GM12878 (cell line): ENCODE data around the gene SCN8A. TPM values are rescaled to one million over a fixed set of nuclear protein-coding genes. Genes with fewer than 3 reads are reported as not detected.

Experiments
- ATAC-seq: fragments of 200-7000 bp; cut with Tn5 transposase; 3 replicates; pipeline ENCODE4 v1.9.1; 2020; ENCODE audit warnings: mild to moderate bottlenecking, moderate library complexity
- BruUV-seq: library from RNA; stranded (reverse); fragments of 400-500 nt; replicated peaks from 2 replicates; lab custom pipeline; 2021; lab: Mats Ljungman, UMichigan
- CTCF ChIA-PET: fragments of 300-600 bp; sonication (Branson Sonifier 250); formaldehyde crosslinking; extraction: SDS; loops from one replicate; lab custom pipeline; 2021; ENCODE audit warnings: inconsistent platforms; lab: Yijun Ruan, JAX
- POLR2A ChIA-PET: fragments of 350-600 bp; formaldehyde crosslinking; extraction: SDS; loops from one replicate; lab custom pipeline; 2021; ENCODE audit warnings: inconsistent platforms; lab: Charles Lee
- RAD21 ChIA-PET: fragments of 300-600 bp; sonication (Branson Sonifier 250); formaldehyde crosslinking; loops from one replicate; lab custom pipeline; 2023; ENCODE audit warnings: antibody characterized with exemption; ENCODE audit not compliant: unreplicated experiment; lab: Charles Lee
- SMC1A ChIA-PET: fragments of 300-600 bp; sonication (Branson Sonifier 250); formaldehyde crosslinking; loops from one replicate; lab custom pipeline; 2023; ENCODE audit not compliant: unreplicated experiment, uncharacterized antibody; lab: Charles Lee
- DNase-seq: peaks from one replicate; pipeline ENCODE4 v3.0.0-alpha.2; 2011; ENCODE audit warnings: low read depth, low spot score
- FAIRE-seq: peaks from 3 replicates; lab custom pipeline; 2011; peaks lifted over from hg19 to GRCh38; lab: Jason Lieb, UNC
- H2AFZ ChIP-seq: 2 replicates; pipeline ENCODE4 v1.6.0; 2011; ENCODE audit warnings: low read depth, low read length, control low read depth; ENCODE audit not compliant: control insufficient read depth
- H3K27ac ChIP-seq: 2 replicates; pipeline ENCODE4 v1.5.1; 2011; ENCODE audit warnings: control low read depth; ENCODE audit not compliant: control insufficient read depth, insufficient read depth
- H3K27me3 ChIP-seq, 2 experiments: replicated peaks in 1 of 2; 2 replicates each; pipeline versions ENCODE4 v1.6.0 to v1.6.1; 2011; ENCODE audit warnings: low read length in 1 of 2; ENCODE audit not compliant: control insufficient read depth in 2 of 2, insufficient read depth in 2 of 2
- H3K36me3 ChIP-seq, 2 experiments: 2 replicates each; pipeline ENCODE4 v1.5.1; 2011; ENCODE audit warnings: low read length in 1 of 2; ENCODE audit not compliant: control insufficient read depth in 2 of 2, insufficient read depth in 2 of 2
- H3K4me1 ChIP-seq: 2 replicates; pipeline ENCODE4 v1.6.1; 2011; ENCODE audit warnings: mild to moderate bottlenecking, low read length, moderate library complexity, mixed read lengths; ENCODE audit not compliant: control insufficient read depth, insufficient read depth
- H3K4me2 ChIP-seq: 2 replicates; pipeline ENCODE4 v1.6.0; 2011; ENCODE audit warnings: control low read depth; ENCODE audit not compliant: control insufficient read depth, insufficient read depth
- H3K4me3 ChIP-seq: fragments of 200-600 bp; sonication (generic); 2 replicates; pipeline ENCODE4 v1.5.1; 2016
- H3K79me2 ChIP-seq: 2 replicates; pipeline ENCODE4 v1.6.0; 2011; ENCODE audit warnings: low read length; ENCODE audit not compliant: control insufficient read depth, insufficient read depth
- H3K9ac ChIP-seq: 2 replicates; pipeline ENCODE4 v1.8.0; 2011; ENCODE audit warnings: low read length, control low read depth, mixed read lengths; ENCODE audit not compliant: control insufficient read depth, insufficient read depth
- H3K9me3 ChIP-seq: replicated peaks from 3 replicates; pipeline ENCODE4 v1.5.1; 2011; ENCODE audit warnings: mild to moderate bottlenecking, low read length; ENCODE audit not compliant: control insufficient read depth, insufficient read depth
- H4K20me1 ChIP-seq: 2 replicates; pipeline ENCODE4 v1.6.0; 2011; ENCODE audit not compliant: control insufficient read depth, insufficient read depth
- CBX3 ChIP-seq: fragments of 200-600 bp; sonication (generic); IDR thresholded peaks from 2 replicates; pipeline ENCODE4 v1.6.1; 2016; ENCODE audit warnings: low read depth, borderline replicate concordance
- EED ChIP-seq: sonication (generic); IDR thresholded peaks from 2 replicates; pipeline ENCODE4 v1.6.1; 2016; ENCODE audit warnings: antibody characterized with exemption, low read depth
- ELK1 ChIP-seq: IDR thresholded peaks from 2 replicates; pipeline ENCODE4 v1.6.1; 2012; ENCODE audit warnings: low read depth, low read length, improper control_type of control experiment
- EP300 ChIP-seq, 2 experiments: fragments of 150-350 bp in 1 of 2; IDR thresholded peaks; 2 replicates each; pipeline ENCODE4 v1.6.1; 2011 to 2012; ENCODE audit warnings: low read depth in 2 of 2, low read length in 2 of 2, borderline replicate concordance in 1 of 2, improper control_type of control experiment in 1 of 2, inconsistent platforms in 1 of 2; ENCODE audit not compliant: control insufficient read depth in 1 of 2
- EZH2 ChIP-seq: IDR thresholded peaks from 2 replicates; pipeline ENCODE4 v1.6.1; 2012; ENCODE audit warnings: low read depth, mild to moderate bottlenecking, control low read depth, inconsistent platforms, low read length, borderline replicate concordance; ENCODE audit not compliant: control insufficient read depth
- KAT2A ChIP-seq: conservative IDR thresholded peaks from 2 replicates; pipeline ENCODE4 v1.6.1; 2011; ENCODE audit warnings: low read depth, low read length; ENCODE audit not compliant: control insufficient read depth
- LARP7 ChIP-seq: fragments of 450-650 bp; IDR thresholded peaks from 2 replicates; pipeline ENCODE4 v1.6.1; 2017; ENCODE audit warnings: mild to moderate bottlenecking
- MXI1 ChIP-seq: fragments of 150-350 bp; IDR thresholded peaks from 2 replicates; pipeline ENCODE4 v1.6.1; 2011; ENCODE audit warnings: low read depth, mild to moderate bottlenecking, inconsistent platforms, low read length, improper control_type of control experiment
- PKNOX1 ChIP-seq: fragments of 450-650 bp; IDR thresholded peaks from 2 replicates; pipeline ENCODE4 v1.6.1; 2016; ENCODE audit warnings: mild to moderate bottlenecking
- POLR2AphosphoS5 ChIP-seq: IDR thresholded peaks from 2 replicates; pipeline ENCODE4 v1.6.1; 2011; ENCODE audit warnings: mild to moderate bottlenecking, low read length, inconsistent platforms
- RELA ChIP-seq: fragments of 450-650 bp; IDR thresholded peaks from 2 replicates; pipeline ENCODE4 v1.8.0; 2014; ENCODE audit warnings: borderline replicate concordance; ENCODE audit not compliant: partially characterized antibody
- SRF ChIP-seq, 2 experiments: IDR thresholded peaks; 2 replicates each; pipeline ENCODE4 v1.6.1; 2011; ENCODE audit warnings: low read depth in 2 of 2, low read length in 2 of 2, mild to moderate bottlenecking in 1 of 2, moderate library complexity in 1 of 2
- SUPT20H ChIP-seq: IDR thresholded peaks from 2 replicates; pipeline ENCODE4 v1.6.1; 2011; ENCODE audit warnings: low read depth, mild to moderate bottlenecking, low read length, moderate library complexity, borderline replicate concordance; ENCODE audit not compliant: control insufficient read depth
- TARDBP ChIP-seq: IDR thresholded peaks from 2 replicates; pipeline ENCODE4 v1.6.1; 2016; ENCODE audit warnings: borderline replicate concordance
- ZNF217 ChIP-seq: fragments of 450-650 bp; IDR thresholded peaks from 2 replicates; pipeline ENCODE4 v1.6.1; 2017; ENCODE audit warnings: antibody characterized with exemption, mild to moderate bottlenecking
- WGBS: methylation state at CpG from one replicate; pipeline ENCODE4 v1.1.6; 2016; ENCODE audit warnings: low lambda C conversion rate; ENCODE audit not compliant: insufficient replicate concordance, insufficient coverage; ENCODE audit errors: missing lambda C conversion rate; 5-methylcytosine and 5-hydroxymethylcytosine counted together
- in situ Hi-C: fragments of 300-500 bp; cut with MboI; formaldehyde crosslinking; loops from 9 replicates; pipeline ENCODE4 v1.14.3; 2018; ENCODE audit warnings: mixed read lengths
- intact Hi-C: fragments of 100-400 bp; cut with micrococcal nuclease; formaldehyde crosslinking; loops from one replicate; pipeline ENCODE4 v1.14.2; 2022; ENCODE audit not compliant: unreplicated experiment
- polyA plus RNA-seq, 11 experiments: library from polyadenylated mRNA; depleted of rRNA in 4 of 11; unstranded in 6 of 11; stranded (reverse) in 5 of 11; fragments of >200 nt; fragmentation: Nextera tagmentation in 4 of 11; fragmentation: Illumina TruSeq in 1 of 11; extraction: Ambion mirVana in 4 of 11; extraction: Trizol in 1 of 11; gene quantifications; 1 replicate in 1 of 11; 2 replicates in 10 of 11; pipeline versions ENCODE4 v1.2.1 to v1.2.3, GENCODE V29; 2011 to 2016; ENCODE audit warnings: inconsistent platforms in 2 of 11, missing spikeins in 2 of 11, low read depth in 1 of 11
- total RNA-seq, 4 experiments: library from RNA; depleted of rRNA in 3 of 4; stranded (reverse); fragments of >200 nt in 3 of 4; fragmentation: Illumina TruSeq in 1 of 4; extraction: Trizol in 1 of 4; gene quantifications; 2 replicates each; pipeline versions ENCODE4 v1.2.1 to v1.2.3, GENCODE V29; 2013 to 2021
- TF ChIP-seq, protein P1 (sequence below): fragments of 450-650 bp; IDR thresholded peaks from 2 replicates; pipeline ENCODE4 v1.6.1; 2018; ENCODE audit warnings: mild to moderate bottlenecking, low read depth, moderate library complexity; ENCODE audit not compliant: partially characterized antibody
- TF ChIP-seq, protein P2 (sequence below): IDR thresholded peaks from 2 replicates; pipeline ENCODE4 v1.6.1; 2011; ENCODE audit warnings: mild to moderate bottlenecking, low read depth, low read length, moderate library complexity; ENCODE audit not compliant: insufficient replicate concordance

SCN8A gene
- total and polyA plus RNA-seq, 10 of the 15 experiments (the other 5 are each of a cell fraction or from before 2014, with no cell fraction given) = 0.02 to 0.23 (median 0.06) TPM; not detected in 2

GRCh38 chr12:51825216-51825615 lies 234.2 kb downstream of the SCN8A start (continued):
- TF ChIP-seq ELK1 (no peak), TARDBP (no peak)
- TF ChIP-seq, all 136 proteins: peak for 0

DNA sequence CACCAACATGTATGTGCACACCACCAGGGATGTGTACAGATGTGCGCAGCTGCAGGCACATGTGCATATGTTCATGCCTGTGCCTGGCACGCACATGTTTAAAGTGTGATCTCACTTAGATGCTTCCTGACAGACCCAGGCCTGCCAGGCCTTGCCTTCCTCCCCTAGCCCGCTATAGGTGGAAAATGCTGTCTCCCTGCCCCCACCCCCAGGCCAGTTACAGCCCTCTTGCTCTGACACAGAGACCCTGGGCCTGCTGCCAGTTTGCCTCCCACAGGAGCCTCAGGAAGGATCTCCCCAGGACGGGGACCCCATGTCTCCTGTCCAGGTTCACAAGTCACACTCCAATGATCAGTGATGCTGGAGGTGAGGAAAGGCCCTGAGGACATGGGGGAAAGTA lies 235.8 kb downstream of the SCN8A start:
- intact Hi-C loops = no loop called here
- ChIA-PET CTCF (interaction anchor here (0.6 kb wide), 1 partner anchor 128 kb away, joined by 4 read pairs; no protein-coding TSS in a partner anchor), RAD21 (no interaction called here), POLR2A (no interaction called here), SMC1A (no interaction called here)
- peaks cover 7 to 8% of the 10 kb centered on the region in 2 experiments for H3K27me3 ChIP-seq
- no peaks in the 10 kb centered on the region for H3K36me3 ChIP-seq
- FAIRE-seq (no peak), DNase-seq (no peak), ATAC-seq (no peak)
- H3K4me3 ChIP-seq = no peak overlapping the region
- no peak for TF ChIP-seq KAT2A
- no peak for TF ChIP-seq ZNF217
- TF ChIP-seq POLR2AphosphoS5 = no peak
- TF ChIP-seq, protein P1, sequence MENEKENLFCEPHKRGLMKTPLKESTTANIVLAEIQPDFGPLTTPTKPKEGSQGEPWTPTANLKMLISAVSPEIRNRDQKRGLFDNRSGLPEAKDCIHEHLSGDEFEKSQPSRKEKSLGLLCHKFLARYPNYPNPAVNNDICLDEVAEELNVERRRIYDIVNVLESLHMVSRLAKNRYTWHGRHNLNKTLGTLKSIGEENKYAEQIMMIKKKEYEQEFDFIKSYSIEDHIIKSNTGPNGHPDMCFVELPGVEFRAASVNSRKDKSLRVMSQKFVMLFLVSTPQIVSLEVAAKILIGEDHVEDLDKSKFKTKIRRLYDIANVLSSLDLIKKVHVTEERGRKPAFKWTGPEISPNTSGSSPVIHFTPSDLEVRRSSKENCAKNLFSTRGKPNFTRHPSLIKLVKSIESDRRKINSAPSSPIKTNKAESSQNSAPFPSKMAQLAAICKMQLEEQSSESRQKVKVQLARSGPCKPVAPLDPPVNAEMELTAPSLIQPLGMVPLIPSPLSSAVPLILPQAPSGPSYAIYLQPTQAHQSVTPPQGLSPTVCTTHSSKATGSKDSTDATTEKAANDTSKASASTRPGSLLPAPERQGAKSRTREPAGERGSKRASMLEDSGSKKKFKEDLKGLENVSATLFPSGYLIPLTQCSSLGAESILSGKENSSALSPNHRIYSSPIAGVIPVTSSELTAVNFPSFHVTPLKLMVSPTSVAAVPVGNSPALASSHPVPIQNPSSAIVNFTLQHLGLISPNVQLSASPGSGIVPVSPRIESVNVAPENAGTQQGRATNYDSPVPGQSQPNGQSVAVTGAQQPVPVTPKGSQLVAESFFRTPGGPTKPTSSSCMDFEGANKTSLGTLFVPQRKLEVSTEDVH = no peak
- no peak for TF ChIP-seq SRF (IDR thresholded peaks at IDR 0.05; ENCODE audit: low read depth in 2 of 2, low read length in 2 of 2)
- TF ChIP-seq EZH2 = no peak
- no peak for TF ChIP-seq RELA
- TF ChIP-seq, protein P2, sequence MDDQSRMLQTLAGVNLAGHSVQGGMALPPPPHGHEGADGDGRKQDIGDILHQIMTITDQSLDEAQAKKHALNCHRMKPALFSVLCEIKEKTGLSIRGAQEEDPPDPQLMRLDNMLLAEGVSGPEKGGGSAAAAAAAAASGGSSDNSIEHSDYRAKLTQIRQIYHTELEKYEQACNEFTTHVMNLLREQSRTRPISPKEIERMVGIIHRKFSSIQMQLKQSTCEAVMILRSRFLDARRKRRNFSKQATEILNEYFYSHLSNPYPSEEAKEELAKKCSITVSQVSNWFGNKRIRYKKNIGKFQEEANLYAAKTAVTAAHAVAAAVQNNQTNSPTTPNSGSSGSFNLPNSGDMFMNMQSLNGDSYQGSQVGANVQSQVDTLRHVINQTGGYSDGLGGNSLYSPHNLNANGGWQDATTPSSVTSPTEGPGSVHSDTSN = no peak
- no peak for TF ChIP-seq CBX3
- TF ChIP-seq PKNOX1 = no peak
- TF ChIP-seq MXI1 = no peak
- TF ChIP-seq SUPT20H = no peak
- TF ChIP-seq EED = no peak
- no peak for TF ChIP-seq EP300 (IDR thresholded peaks at IDR 0.05; ENCODE audit: borderline replicate concordance in 1 of 2, control insufficient read depth in 1 of 2, low read depth in 2 of 2, low read length in 2 of 2)
- no peak for TF ChIP-seq LARP7
- H3K4me1 ChIP-seq = no peaks in the 10 kb centered on the region
- no peak overlapping the region for H3K27ac ChIP-seq
- in situ Hi-C loops = no loop called here
- no peak overlapping the region for H3K9ac ChIP-seq
- no peaks in the 10 kb centered on the region for H3K9me3 ChIP-seq
- no peak overlapping the region for H3K4me2 ChIP-seq
- BruUV-seq = no TSS peak
- H4K20me1 ChIP-seq = no peaks in the 10 kb centered on the region; the same call in 1 of the 2 replicates
- 43% methylated on average over 4 of the region's 4 CpGs for WGBS
- no peaks in the 10 kb centered on the region for H3K79me2 ChIP-seq
- H2AFZ ChIP-seq = no peak overlapping the region
